H9 (cell line): Measurements from ENCODE around the gene CAPN5. TPM values are rescaled to one million over a fixed set of nuclear protein-coding genes. Genes with fewer than 3 reads are reported as not detected.
"Not testable (repeated sequence)": the region's sequence is repeated elsewhere in the genome, so short reads cannot be mapped to it uniquely, and the experiment has no call there.

Experiments
- DNase-seq: peaks from one replicate; pipeline ENCODE4 v3.0.0-alpha.2; 2017
- H2AFZ ChIP-seq: one replicate; pipeline ENCODE4 v1.6.1; 2013; ENCODE audit warnings: mild to moderate bottlenecking, low read length, control low read depth, moderate library complexity
- H2AK5ac ChIP-seq: 2 replicates; pipeline ENCODE4 v1.6.1; 2013; ENCODE audit warnings: low read length, control low read depth, mixed read lengths; ENCODE audit not compliant: insufficient read length
- H2BK120ac ChIP-seq: one replicate; pipeline ENCODE4 v1.6.1; 2013; ENCODE audit warnings: low read depth, mild to moderate bottlenecking, low read length, control low read depth, inconsistent platforms; ENCODE audit not compliant: poor library complexity, severe bottlenecking
- H2BK12ac ChIP-seq: 2 replicates; pipeline ENCODE4 v1.6.1; 2013; ENCODE audit warnings: low read length, control low read depth, mixed read lengths, low read depth; ENCODE audit not compliant: insufficient read length
- H2BK15ac ChIP-seq: 2 replicates; pipeline ENCODE4 v1.6.1; 2013; ENCODE audit warnings: low read depth, low read length, control low read depth
- H2BK20ac ChIP-seq: one replicate; pipeline ENCODE4 v1.6.1; 2013; ENCODE audit warnings: low read depth, mild to moderate bottlenecking, low read length, control low read depth, inconsistent platforms; ENCODE audit not compliant: poor library complexity, severe bottlenecking
- H2BK5ac ChIP-seq: 2 replicates; pipeline ENCODE4 v1.6.1; 2013; ENCODE audit warnings: low read length, control low read depth, mixed read lengths; ENCODE audit not compliant: insufficient read length
- H3K14ac ChIP-seq: 2 replicates; pipeline ENCODE4 v1.6.1; 2013; ENCODE audit warnings: low read length, control low read depth; ENCODE audit not compliant: insufficient read depth
- H3K18ac ChIP-seq: 2 replicates; pipeline ENCODE4 v1.6.1; 2013; ENCODE audit warnings: low read depth, mild to moderate bottlenecking, mixed read lengths, low read length, control low read depth; ENCODE audit not compliant: insufficient read length
- H3K23ac ChIP-seq: 2 replicates; pipeline ENCODE4 v1.6.1; 2013; ENCODE audit warnings: low read length, control low read depth, mixed read lengths, low read depth; ENCODE audit not compliant: insufficient read length
- H3K23me2 ChIP-seq: 2 replicates; pipeline ENCODE4 v1.6.1; 2013; ENCODE audit warnings: low read depth, mild to moderate bottlenecking, mixed read lengths, low read length, control low read depth; ENCODE audit not compliant: insufficient read length, poor library complexity, severe bottlenecking
- H3K27ac ChIP-seq: 2 replicates; pipeline ENCODE4 v1.5.1; 2013; ENCODE audit warnings: low read length, control low read depth, mixed read lengths, low read depth; ENCODE audit not compliant: insufficient read length
- H3K27me3 ChIP-seq: 2 replicates; pipeline ENCODE4 v1.6.1; 2013; ENCODE audit warnings: low read length, control low read depth, inconsistent platforms; ENCODE audit not compliant: insufficient read depth
- H3K4ac ChIP-seq: 2 replicates; pipeline ENCODE4 v1.6.1; 2013; ENCODE audit warnings: low read depth, mild to moderate bottlenecking, control low read depth, inconsistent platforms, low read length, moderate library complexity
- H3K4me1 ChIP-seq: 2 replicates; pipeline ENCODE4 v1.6.1; 2013; ENCODE audit warnings: low read length, control low read depth, inconsistent platforms; ENCODE audit not compliant: insufficient read depth
- H3K4me2 ChIP-seq: 2 replicates; pipeline ENCODE4 v1.6.1; 2013; ENCODE audit warnings: low read length, control low read depth, mixed read lengths; ENCODE audit not compliant: insufficient read length, insufficient read depth
- H3K56ac ChIP-seq: 2 replicates; pipeline ENCODE4 v1.6.1; 2013; ENCODE audit warnings: low read depth, mild to moderate bottlenecking, mixed read lengths, low read length, control low read depth; ENCODE audit not compliant: insufficient read length
- H3K79me1 ChIP-seq: 2 replicates; pipeline ENCODE4 v1.6.1; 2013; ENCODE audit warnings: low read depth, mild to moderate bottlenecking, moderate library complexity, low read length, control low read depth, inconsistent platforms; ENCODE audit not compliant: insufficient read depth, poor library complexity, severe bottlenecking
- H3K79me2 ChIP-seq: 2 replicates; pipeline ENCODE4 v1.6.1; 2013; ENCODE audit warnings: low read length, control low read depth, inconsistent platforms; ENCODE audit not compliant: insufficient read depth
- H3K9ac ChIP-seq: 2 replicates; pipeline ENCODE4 v1.6.1; 2013; ENCODE audit warnings: low read length, control low read depth, mixed read lengths; ENCODE audit not compliant: insufficient read length; ENCODE audit errors: extremely low read depth
- H3K9me3 ChIP-seq: one replicate; pipeline ENCODE4 v1.6.1; 2013; ENCODE audit warnings: low read depth, low read length, inconsistent platforms; ENCODE audit not compliant: control insufficient read depth
- H3T11ph ChIP-seq: one replicate; pipeline ENCODE4 v1.6.1; 2013; ENCODE audit warnings: mild to moderate bottlenecking, low read length, control low read depth, inconsistent platforms
- H4K20me1 ChIP-seq: one replicate; pipeline ENCODE4 v1.6.1; 2013; ENCODE audit not compliant: control insufficient read depth, insufficient read length, insufficient read depth
- H4K5ac ChIP-seq: 2 replicates; pipeline ENCODE4 v1.6.1; 2013; ENCODE audit warnings: low read depth, mild to moderate bottlenecking, mixed read lengths, low read length, control low read depth; ENCODE audit not compliant: insufficient read length
- H4K8ac ChIP-seq: replicated peaks from 2 replicates; pipeline ENCODE4 v1.6.1; 2013; ENCODE audit warnings: low read length, control low read depth, mixed read lengths, low read depth; ENCODE audit not compliant: insufficient read length
- H4K91ac ChIP-seq: 2 replicates; pipeline ENCODE4 v1.6.1; 2013; ENCODE audit warnings: low read depth, mild to moderate bottlenecking, moderate library complexity, mixed read lengths, low read length, control low read depth; ENCODE audit not compliant: insufficient read length
- H3K27ac Mint-ChIP-seq, 3 experiments: 2 replicates in 2 of 3; 3 replicates in 1 of 3; pipeline ENCODE4 v1.8.0; 2020 to 2021; ENCODE audit warnings: mixed read lengths in 3 of 3, mild to moderate bottlenecking in 1 of 3, moderate library complexity in 1 of 3
- H3K27me3 Mint-ChIP-seq: 2 replicates; pipeline ENCODE4 v1.8.0; 2021; ENCODE audit warnings: low read depth, mild to moderate bottlenecking, moderate library complexity, mixed read lengths
- H3K36me3 Mint-ChIP-seq, 3 experiments: 2 replicates in 2 of 3; 3 replicates in 1 of 3; pipeline ENCODE4 v1.8.0; 2020 to 2021; ENCODE audit warnings: low read depth in 3 of 3, mixed read lengths in 3 of 3; ENCODE audit not compliant: insufficient read depth in 1 of 3
- H3K4me1 Mint-ChIP-seq, 2 experiments: 2 replicates each; pipeline ENCODE4 v1.8.0; 2020; ENCODE audit warnings: mixed read lengths in 2 of 2
- H3K4me3 Mint-ChIP-seq, 2 experiments: 2 replicates in 1 of 2; 3 replicates in 1 of 2; pipeline ENCODE4 v1.8.0; 2020 to 2021; ENCODE audit warnings: mild to moderate bottlenecking in 2 of 2, mixed read lengths in 2 of 2, moderate library complexity in 1 of 2
- H3K9me3 Mint-ChIP-seq, 2 experiments: 2 replicates in 1 of 2; 3 replicates in 1 of 2; pipeline ENCODE4 v1.8.0; 2020; ENCODE audit warnings: mild to moderate bottlenecking in 2 of 2, mixed read lengths in 2 of 2, moderate library complexity in 1 of 2
- WGBS: extraction: QIAGEN DNeasy Blood & Tissue Kit; methylation state at CpG from one replicate; pipeline ENCODE4 v1.1.7; 2013; ENCODE audit warnings: missing lambda C conversion rate, low lambda C conversion rate, mixed read lengths; ENCODE audit not compliant: insufficient read length; ENCODE audit errors: extremely low coverage; 5-methylcytosine and 5-hydroxymethylcytosine counted together
- total RNA-seq: library from RNA; stranded (reverse); gene quantifications from 2 replicates; pipeline ENCODE4 v1.2.1, GENCODE V29; 2021
- TF ChIP-seq, protein P1 (sequence below): fragments of 200-600 bp; sonication (generic); conservative IDR thresholded peaks from 3 replicates; pipeline ENCODE4 v1.8.0; 2021; ENCODE audit warnings: antibody characterized with exemption, mild to moderate bottlenecking

CAPN5 gene
- total RNA-seq, 1 experiment from 2014 or later = 16.7 TPM

DNA sequence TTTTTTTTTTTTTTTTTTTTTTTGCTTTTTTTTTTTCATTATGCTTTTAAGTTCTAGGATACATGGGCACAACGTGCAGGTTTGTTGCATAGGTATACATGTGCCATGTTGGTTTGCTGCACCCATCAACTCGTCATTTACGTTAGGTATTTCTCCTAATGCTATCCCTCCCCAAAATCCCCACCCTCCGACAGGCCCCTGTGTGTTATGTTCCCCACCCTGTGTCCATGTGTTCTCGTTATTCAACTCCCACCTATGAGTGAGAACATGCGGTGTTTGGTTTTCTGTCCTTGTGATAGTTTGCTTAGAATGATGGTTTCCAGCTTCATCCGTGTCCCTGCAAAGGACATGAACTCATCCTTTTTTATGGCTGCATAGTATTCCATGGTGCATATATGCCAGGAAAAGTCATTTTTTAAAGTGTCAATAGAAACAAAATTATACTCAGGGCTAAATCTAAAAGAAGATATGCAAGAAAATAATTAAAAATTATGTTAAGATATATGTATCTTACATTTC lies 18.8 kb upstream of the CAPN5 start:
- H4K20me1 ChIP-seq, H4K5ac ChIP-seq, H2AFZ ChIP-seq, H3K4ac ChIP-seq, H3K79me2 ChIP-seq, H3K27ac ChIP-seq, H3K27me3 ChIP-seq, H2BK20ac ChIP-seq, H3K23ac ChIP-seq, H2AK5ac ChIP-seq, H2BK12ac ChIP-seq, H2BK120ac ChIP-seq, H3K23me2 ChIP-seq, H2BK15ac ChIP-seq, H3K9ac ChIP-seq, H3K79me1 ChIP-seq, H3K56ac ChIP-seq, H4K8ac ChIP-seq, H4K91ac ChIP-seq, H2BK5ac ChIP-seq, H3K9me3 Mint-ChIP-seq, H3K14ac ChIP-seq, H3T11ph ChIP-seq, H3K4me1 ChIP-seq, H3K27ac Mint-ChIP-seq, DNase-seq, H3K9me3 ChIP-seq, H3K18ac ChIP-seq, H3K4me2 ChIP-seq, H3K36me3 Mint-ChIP-seq: not testable (repeated sequence)
- peaks cover 14% of the 10 kb centered on the region for H3K27me3 Mint-ChIP-seq
- peaks cover 14 to 23% of the 10 kb centered on the region in 2 experiments for H3K4me1 Mint-ChIP-seq
- TF ChIP-seq, protein P1, sequence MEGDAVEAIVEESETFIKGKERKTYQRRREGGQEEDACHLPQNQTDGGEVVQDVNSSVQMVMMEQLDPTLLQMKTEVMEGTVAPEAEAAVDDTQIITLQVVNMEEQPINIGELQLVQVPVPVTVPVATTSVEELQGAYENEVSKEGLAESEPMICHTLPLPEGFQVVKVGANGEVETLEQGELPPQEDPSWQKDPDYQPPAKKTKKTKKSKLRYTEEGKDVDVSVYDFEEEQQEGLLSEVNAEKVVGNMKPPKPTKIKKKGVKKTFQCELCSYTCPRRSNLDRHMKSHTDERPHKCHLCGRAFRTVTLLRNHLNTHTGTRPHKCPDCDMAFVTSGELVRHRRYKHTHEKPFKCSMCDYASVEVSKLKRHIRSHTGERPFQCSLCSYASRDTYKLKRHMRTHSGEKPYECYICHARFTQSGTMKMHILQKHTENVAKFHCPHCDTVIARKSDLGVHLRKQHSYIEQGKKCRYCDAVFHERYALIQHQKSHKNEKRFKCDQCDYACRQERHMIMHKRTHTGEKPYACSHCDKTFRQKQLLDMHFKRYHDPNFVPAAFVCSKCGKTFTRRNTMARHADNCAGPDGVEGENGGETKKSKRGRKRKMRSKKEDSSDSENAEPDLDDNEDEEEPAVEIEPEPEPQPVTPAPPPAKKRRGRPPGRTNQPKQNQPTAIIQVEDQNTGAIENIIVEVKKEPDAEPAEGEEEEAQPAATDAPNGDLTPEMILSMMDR = 0 out of 3 replicates have a peak, but pooled peaks have one; percentile 17
- WGBS = no CpG with 5 or more reads among the region's 7 CpGs
- peak overlapping the region in 1 of 2 experiments; percentile 26; a peak in 1 of 5 replicates for H3K4me3 Mint-ChIP-seq
